Adipocyte (in vitro differentiated cells): ENCODE data around the gene TM9SF2.

ENCODE experiments used
- DNase-seq: peaks from one replicate; pipeline ENCODE4 v3.0.0-alpha.2; 2015; ENCODE audit warnings: low read depth
- H3K27me3 ChIP-seq: replicated peaks from 2 replicates; pipeline ENCODE4 v1.7.0; 2013; ENCODE audit warnings: mild to moderate bottlenecking, low read length, moderate library complexity; ENCODE audit not compliant: control insufficient read depth, insufficient read depth
- H3K36me3 ChIP-seq: 2 replicates; pipeline ENCODE4 v1.7.0; 2013; ENCODE audit warnings: low read length, mild to moderate bottlenecking, moderate library complexity; ENCODE audit not compliant: control insufficient read depth, insufficient read depth, severe bottlenecking
- H3K4me1 ChIP-seq: 2 replicates; pipeline ENCODE4 v1.7.0; 2013; ENCODE audit warnings: mild to moderate bottlenecking, low read length, moderate library complexity; ENCODE audit not compliant: control insufficient read depth, insufficient read depth
- H3K4me3 ChIP-seq: 2 replicates; pipeline ENCODE4 v1.7.0; 2013; ENCODE audit warnings: mild to moderate bottlenecking, low read length, moderate library complexity
- H3K9ac ChIP-seq: 2 replicates; pipeline ENCODE4 v1.7.0; 2013; ENCODE audit warnings: mild to moderate bottlenecking, low read length, moderate library complexity
- H3K9me3 ChIP-seq: 2 replicates; pipeline ENCODE4 v1.7.0; 2013; ENCODE audit warnings: mild to moderate bottlenecking, low read length, moderate library complexity; ENCODE audit not compliant: control insufficient read depth

The TM9SF2 gene

DNA sequence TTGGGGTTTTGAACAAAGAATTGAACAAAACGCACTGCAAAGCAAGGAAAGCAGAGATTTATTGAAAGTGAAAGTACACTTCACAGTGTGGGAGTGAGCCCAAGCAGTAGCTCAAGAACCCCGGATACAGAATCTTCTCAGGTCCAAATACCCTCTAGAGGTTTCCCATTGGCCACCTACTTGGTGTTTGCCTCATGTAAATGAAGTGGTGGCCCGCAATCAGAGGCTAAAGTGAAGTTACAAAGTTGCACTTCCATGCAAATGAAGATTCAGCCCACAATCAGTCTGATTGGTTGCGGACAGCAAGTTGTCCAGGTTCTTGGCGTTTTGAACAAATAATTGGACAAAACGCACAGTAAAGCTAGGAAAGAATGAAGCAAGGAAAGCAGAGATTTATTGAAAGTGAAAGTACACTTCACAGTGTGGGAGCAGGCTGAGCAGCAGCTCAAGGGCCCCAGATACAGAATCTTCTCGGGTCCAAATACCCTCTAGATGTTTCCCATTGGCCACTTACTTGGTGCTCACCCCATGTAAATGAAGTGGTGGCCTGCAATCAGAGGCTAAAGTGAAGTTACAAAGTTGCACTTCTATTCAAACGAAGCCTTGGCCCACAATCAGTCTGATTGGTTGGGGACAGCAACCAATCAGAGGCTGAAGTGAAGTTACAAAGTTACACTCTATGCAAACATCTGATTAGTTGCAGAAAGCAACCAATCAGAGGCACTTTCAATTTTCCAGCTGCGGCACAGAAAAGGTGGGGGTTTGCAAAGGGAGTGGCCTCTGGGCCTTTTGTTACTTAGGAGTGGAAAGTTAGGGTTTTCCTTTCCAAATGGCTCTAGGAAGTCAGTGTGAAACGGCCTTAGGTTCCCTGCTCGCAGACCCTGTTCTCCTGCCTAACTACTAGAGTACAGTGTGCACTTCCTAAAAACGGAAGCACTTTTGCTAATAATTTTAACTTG lies 4.8 kb upstream of the TM9SF2 start:
- Histone ChIP-seq H3K27me3 (no peaks in the 10 kb centered on the region), H3K36me3 (no peaks in the 10 kb centered on the region), H3K9ac (peak overlapping the region; percentile 76), H3K9me3 (no peaks in the 10 kb centered on the region), H3K4me3 (peak overlapping the region; percentile 83), H3K4me1 (peaks cover 23% of the 10 kb centered on the region)
- DNase-seq = peak; percentile 40

DNA sequence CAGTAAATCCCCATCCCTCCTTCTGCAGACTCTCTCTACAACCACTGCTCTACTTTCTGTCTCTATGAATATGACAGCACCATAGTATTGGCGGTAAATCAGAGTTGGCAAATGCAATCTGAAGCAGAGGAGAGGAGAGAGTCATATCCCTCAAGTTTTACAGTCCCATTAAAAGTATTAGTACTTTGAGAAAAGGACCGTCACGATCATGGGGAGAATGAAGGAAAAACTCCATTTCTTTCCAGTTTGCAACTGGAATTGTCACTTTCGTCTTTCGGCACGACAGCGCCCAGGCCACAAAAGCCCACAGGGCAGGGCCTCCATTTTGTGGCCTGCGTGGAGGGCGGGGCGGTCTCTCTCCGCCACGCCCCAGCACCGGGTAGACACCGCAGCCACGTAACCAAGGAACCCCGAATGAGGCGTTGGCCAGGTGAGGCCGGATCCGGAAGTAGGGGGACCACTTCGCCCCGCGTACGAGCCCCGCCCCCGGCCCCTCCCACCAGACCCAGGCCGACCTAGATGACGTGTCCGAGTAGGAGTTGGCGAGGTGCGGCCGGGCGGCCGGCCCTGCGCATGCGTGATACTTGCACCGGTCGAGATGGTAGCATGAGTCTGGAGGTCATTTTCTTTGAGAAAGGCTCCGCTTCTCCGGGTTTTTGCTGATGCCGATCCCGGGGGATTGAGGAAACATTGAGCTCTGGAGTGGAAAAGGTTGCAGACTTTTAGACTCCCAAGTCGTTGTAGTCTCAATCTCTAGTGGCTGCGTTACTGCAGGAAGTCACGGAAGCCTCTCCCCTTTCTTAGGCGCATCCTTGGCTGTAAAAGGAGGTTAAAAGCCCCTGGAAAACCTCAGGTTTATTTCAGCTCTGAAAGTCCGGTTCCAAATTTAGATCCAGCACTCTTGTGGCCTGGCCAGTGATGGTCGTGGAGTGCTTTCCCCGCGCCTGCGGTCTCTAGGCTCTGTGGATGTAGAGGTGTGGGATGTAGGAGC lies 2.8 kb upstream of the TM9SF2 start:
- peaks cover 35% of the 10 kb centered on the region for H3K4me1 ChIP-seq
- H3K27me3 ChIP-seq = no peaks in the 10 kb centered on the region
- peak; percentile 95 for DNase-seq

DNA sequence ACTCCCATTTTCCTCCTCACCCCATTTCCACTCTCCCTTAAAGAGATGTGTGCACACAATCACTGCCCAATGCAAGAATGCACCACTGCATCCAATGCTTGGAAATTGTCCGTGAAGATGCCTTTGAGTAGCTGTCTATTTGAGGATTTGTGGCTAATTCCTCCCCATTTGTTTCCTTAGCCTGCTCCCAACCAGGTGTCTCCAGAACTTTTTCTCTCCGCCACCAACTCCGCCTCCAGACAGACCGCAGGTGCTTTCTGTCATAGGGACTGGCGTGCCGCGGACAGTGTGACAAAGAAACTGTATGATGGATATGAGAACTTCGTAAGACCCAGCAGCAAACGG lies 461 bp upstream of the TM9SF2 start:
- Histone ChIP-seq H3K4me3 (peak overlapping the region; percentile 99), H3K36me3 (no peaks in the 10 kb centered on the region), H3K9ac (peak overlapping the region; percentile 97), H3K27me3 (no peaks in the 10 kb centered on the region), H3K9me3 (no peaks in the 10 kb centered on the region), H3K4me1 (peaks cover 44% of the 10 kb centered on the region)
- DNase-seq = no peak

More for the DNA sequence above, 2.8 kb upstream of the TM9SF2 start:
- Histone ChIP-seq H3K9me3 (no peaks in the 10 kb centered on the region), H3K36me3 (no peaks in the 10 kb centered on the region), H3K9ac (peak overlapping the region; percentile 90), H3K4me3 (peak overlapping the region; percentile 86)

DNA sequence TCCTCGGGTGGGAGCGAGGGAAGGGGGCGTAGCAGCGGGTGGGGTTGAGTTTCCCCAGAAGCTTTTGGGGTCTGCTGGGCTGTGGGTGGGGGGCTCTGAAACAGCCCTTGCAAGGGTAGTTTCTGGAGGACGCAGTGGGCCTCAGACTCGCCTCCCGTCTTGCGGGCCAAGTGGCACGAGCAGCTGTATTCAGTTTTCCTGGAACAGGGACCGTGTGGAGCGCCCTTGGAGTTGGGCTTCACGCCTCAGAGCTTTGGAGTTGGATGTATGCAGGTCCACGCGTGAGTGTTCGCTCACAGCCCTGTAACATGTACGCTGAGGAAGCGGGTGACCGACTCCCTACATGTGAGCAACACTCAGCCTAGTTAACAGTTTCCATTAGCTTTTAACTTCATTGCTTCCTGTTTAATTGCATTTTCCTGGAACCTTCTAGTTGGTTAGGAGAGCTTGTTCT lies 603 bp downstream of the TM9SF2 start:
- H3K27me3 ChIP-seq = no peaks in the 10 kb centered on the region
- peak overlapping the region; percentile 97 for H3K9ac ChIP-seq
- H3K4me3 ChIP-seq = peak overlapping the region; percentile 99
- peaks cover 50% of the 10 kb centered on the region for H3K4me1 ChIP-seq
- H3K36me3 ChIP-seq = no peaks in the 10 kb centered on the region
- peak; percentile 63 for DNase-seq
- no peaks in the 10 kb centered on the region for H3K9me3 ChIP-seq

DNA sequence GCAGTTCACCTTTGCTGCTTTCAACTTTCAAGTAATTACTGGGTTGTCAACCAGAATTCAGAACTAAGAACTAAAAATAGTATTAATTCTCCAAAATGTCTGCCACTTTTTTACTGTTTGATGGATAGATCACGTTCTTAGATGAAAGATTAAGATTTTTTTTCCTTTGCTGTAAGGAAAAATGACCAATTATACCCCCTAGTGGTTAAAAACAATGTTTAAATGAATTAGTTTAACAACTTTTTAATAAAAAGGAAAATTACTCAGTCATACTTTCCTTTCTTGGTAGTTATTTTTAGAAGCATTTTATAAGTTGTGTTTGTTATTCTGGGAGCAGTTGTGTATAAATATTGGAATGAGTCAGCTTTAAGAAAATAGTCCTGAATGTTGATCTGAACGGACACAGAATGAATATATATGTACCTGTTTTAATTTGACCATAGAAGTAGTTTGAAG lies 4.6 kb downstream of the TM9SF2 start:
- peak overlapping the region; percentile 24 for H3K4me3 ChIP-seq

DNA sequence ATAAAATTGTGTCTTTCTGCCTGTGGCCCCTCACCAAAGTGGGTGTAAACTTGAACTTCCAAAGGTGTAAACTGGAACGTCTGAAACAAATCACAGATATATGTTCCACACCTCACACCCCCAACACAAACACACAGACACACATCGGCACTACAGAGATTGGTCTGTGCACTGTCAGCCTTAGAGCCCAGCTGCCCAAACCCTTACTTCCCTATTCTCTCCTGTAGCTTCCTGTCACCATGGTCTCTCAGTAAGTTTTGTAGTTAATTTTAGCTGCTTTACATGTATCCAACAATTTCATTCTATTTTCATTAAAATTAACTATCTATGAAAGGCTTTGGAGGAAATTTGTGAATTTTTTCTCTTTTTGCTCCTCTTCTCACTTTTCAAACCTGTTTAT lies 5.4 kb downstream of the TM9SF2 start:
- Histone ChIP-seq H3K4me3 (no peak overlapping the region), H3K4me1 (peaks cover 47% of the 10 kb centered on the region), H3K27me3 (no peaks in the 10 kb centered on the region), H3K9ac (no peak overlapping the region), H3K36me3 (peaks cover 14% of the 10 kb centered on the region), H3K9me3 (no peaks in the 10 kb centered on the region)
- DNase-seq = no peak

More for the DNA sequence above, 4.6 kb downstream of the TM9SF2 start:
- peak overlapping the region; percentile 44 for H3K9ac ChIP-seq
- peaks cover 47% of the 10 kb centered on the region for H3K4me1 ChIP-seq
- peak; percentile 73 for DNase-seq
- no peaks in the 10 kb centered on the region for H3K9me3 ChIP-seq
- H3K36me3 ChIP-seq = peaks cover 14% of the 10 kb centered on the region
- H3K27me3 ChIP-seq = no peaks in the 10 kb centered on the region

DNA sequence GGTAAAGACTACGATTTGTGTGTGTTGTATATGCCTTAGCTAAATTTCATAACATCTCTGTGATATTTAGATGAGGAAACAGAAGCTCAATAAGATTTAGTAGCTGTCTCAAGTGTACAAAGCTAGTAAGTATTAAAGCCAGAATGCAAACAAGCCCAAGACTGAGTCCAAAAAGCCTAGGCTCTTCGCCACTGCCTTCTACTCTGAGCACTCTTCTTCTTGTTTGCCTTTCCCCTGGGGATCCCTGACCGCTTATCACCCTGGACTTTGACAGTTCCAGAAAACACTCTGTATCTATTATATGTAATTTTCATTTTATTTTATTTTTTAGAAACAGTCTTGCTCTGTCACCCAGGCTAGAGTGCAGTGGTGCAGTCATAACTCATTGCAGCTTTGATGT lies 5.8 kb downstream of the TM9SF2 start:
- Histone ChIP-seq H3K36me3 (peaks cover 14% of the 10 kb centered on the region), H3K9ac (no peak overlapping the region), H3K4me1 (peaks cover 47% of the 10 kb centered on the region), H3K27me3 (no peaks in the 10 kb centered on the region), H3K4me3 (no peak overlapping the region), H3K9me3 (no peaks in the 10 kb centered on the region)
- DNase-seq = no peak

DNA sequence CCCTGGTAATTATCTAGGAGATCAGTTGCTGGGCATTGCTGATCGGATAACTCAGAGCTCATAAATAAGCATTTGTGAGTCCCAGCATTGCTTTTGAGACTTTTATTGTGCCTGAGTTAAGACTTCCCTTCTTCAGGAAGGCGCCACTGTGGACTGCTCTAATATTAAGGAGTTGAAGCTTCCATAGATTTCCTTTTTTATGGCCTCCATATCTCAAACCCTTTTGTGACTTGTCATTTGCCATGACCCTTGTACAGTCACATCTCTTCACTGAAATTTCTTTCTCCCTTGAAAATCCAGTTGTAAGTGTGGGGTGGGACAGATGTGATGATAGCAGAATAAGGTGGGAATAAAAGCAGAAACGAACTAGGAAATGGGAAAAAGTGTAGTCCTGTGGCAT lies 6.3 kb downstream of the TM9SF2 start:
- H3K4me3 ChIP-seq = no peak overlapping the region
- no peaks in the 10 kb centered on the region for H3K27me3 ChIP-seq
- no peak overlapping the region for H3K9ac ChIP-seq
- H3K36me3 ChIP-seq = peaks cover 14% of the 10 kb centered on the region
- DNase-seq = no peak
- no peaks in the 10 kb centered on the region for H3K9me3 ChIP-seq
- peaks cover 49% of the 10 kb centered on the region for H3K4me1 ChIP-seq

DNA sequence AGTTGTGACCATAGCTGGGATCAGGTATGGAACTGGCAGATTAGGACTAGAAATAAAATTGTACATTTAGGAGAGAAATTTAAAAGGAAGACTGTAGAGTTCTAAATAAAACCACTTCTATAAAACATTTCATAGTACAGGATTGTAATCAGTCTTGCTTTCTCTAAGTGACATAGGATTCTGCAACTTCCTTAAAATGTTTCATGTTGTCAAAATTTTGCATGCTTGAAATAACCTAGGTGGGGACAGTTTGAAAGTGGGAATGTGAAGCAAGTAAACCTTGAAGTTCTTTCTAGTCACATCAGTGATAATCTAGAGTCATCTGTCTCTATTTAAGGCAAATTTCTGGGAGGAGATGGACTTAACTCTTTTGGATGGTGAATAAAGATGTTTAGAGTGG lies 6.7 kb downstream of the TM9SF2 start:
- Histone ChIP-seq H3K9me3 (no peaks in the 10 kb centered on the region), H3K4me1 (peaks cover 49% of the 10 kb centered on the region), H3K4me3 (no peak overlapping the region), H3K36me3 (peaks cover 14% of the 10 kb centered on the region), H3K9ac (no peak overlapping the region), H3K27me3 (no peaks in the 10 kb centered on the region)
- no peak for DNase-seq

DNA sequence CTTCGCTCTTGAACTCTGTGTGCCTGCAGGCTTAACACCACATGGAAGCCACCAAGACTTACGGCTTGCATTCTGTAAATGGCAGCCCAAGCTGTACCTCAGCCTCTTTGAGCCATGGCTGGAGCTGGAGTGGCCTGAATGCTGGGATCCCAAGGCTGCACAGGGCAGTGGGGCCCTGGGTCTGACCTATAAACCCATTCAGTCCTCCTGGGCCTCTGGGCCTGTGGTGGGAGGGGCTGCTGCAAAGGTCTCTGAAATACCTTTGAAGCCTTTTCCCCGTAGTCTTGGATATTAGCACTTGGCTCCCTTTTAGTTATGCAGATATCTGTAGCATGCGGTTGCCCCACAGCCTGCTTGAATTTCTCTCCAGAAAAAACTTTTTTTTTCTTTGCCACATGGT lies 8.2 kb downstream of the TM9SF2 start:
- Histone ChIP-seq H3K9ac (no peak overlapping the region), H3K4me1 (peaks cover 43% of the 10 kb centered on the region), H3K36me3 (peaks cover 14% of the 10 kb centered on the region), H3K27me3 (no peaks in the 10 kb centered on the region), H3K4me3 (no peak overlapping the region), H3K9me3 (no peaks in the 10 kb centered on the region)
- DNase-seq = no peak

DNA sequence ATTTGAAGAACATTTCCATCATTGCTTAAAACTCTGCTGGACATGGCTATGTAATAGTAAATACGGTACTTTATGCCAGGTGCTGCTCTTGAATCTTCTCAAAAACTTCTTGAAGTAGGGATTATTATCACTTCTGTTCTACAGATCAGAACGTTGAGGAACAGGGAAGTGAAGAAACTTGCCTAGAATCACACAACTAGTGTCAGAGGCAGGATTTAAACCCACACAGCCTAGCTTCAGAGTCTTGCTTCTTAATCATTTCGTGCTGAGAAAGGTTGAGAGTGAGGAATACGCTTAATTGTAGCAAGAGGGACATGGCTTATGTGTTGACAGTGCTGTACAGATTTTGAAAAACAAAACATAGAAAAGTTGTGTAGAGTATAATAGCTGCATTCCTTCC lies 13.5 kb downstream of the TM9SF2 start:
- no peaks in the 10 kb centered on the region for H3K9me3 ChIP-seq
- peaks cover 16% of the 10 kb centered on the region for H3K4me1 ChIP-seq
- no peak overlapping the region for H3K9ac ChIP-seq
- peaks cover 18% of the 10 kb centered on the region for H3K36me3 ChIP-seq
- no peak for DNase-seq
- no peak overlapping the region for H3K4me3 ChIP-seq
- H3K27me3 ChIP-seq = no peaks in the 10 kb centered on the region
